IPS DF 6.9 (cell line): ENCODE data around the gene MINDY4B.

ENCODE experiments used
- DNase-seq: peaks from one replicate; pipeline ENCODE4 v3.0.0-alpha.2; 2013; ENCODE audit warnings: low read depth, low spot score
- H3K27ac ChIP-seq: one replicate; pipeline ENCODE4 v1.5.1; 2013; ENCODE audit warnings: low read length, control low read depth
- H3K27me3 ChIP-seq: 2 replicates; pipeline ENCODE4 v1.6.1; 2013; ENCODE audit warnings: mild to moderate bottlenecking, low read length; ENCODE audit not compliant: control insufficient read depth, insufficient read depth
- H3K36me3 ChIP-seq: 2 replicates; pipeline ENCODE4 v1.6.1; 2013; ENCODE audit warnings: low read length; ENCODE audit not compliant: control insufficient read depth, insufficient read depth
- H3K4me1 ChIP-seq: 2 replicates; pipeline ENCODE4 v1.6.1; 2013; ENCODE audit warnings: low read length; ENCODE audit not compliant: control insufficient read depth, insufficient read depth
- H3K4me3 ChIP-seq: 2 replicates; pipeline ENCODE4 v1.5.1; 2013; ENCODE audit warnings: mild to moderate bottlenecking, low read length
- H3K9me3 ChIP-seq: 2 replicates; pipeline ENCODE4 v1.6.1; 2013; ENCODE audit warnings: low read length, inconsistent platforms; ENCODE audit not compliant: control insufficient read depth, insufficient read depth
- WGBS: extraction: QIAGEN DNeasy Blood & Tissue Kit; methylation state at CpG from one replicate; pipeline ENCODE4 v1.1.7; 2013; ENCODE audit warnings: mixed read lengths, missing lambda C conversion rate; ENCODE audit not compliant: insufficient read length, insufficient coverage; 5-methylcytosine and 5-hydroxymethylcytosine counted together

The MINDY4B gene

DNA sequence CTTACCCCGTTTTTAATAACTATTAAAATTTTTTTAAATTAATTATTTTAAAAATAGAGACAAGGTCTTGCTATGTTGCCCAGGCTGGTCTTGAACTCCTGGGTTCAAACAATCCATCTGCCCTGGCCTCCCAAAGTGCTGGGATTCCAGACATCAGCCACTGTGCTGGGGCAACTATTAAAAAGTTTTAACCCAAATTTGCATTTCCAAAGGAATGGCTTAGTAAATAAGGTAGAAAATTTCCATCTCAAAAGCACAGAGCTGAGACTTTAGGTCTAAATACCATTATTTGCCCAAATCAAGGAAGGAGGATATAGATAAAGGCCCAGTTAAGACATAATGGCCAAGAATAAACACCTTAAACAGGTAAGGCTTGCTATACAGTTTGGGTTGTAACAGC, 56.4 kb downstream of the MINDY4B start:
- Histone ChIP-seq H3K4me3 (no peak overlapping the region), H3K36me3 (no peaks in the 10 kb centered on the region), H3K9me3 (no peaks in the 10 kb centered on the region), H3K4me1 (no peaks in the 10 kb centered on the region), H3K27ac (no peak overlapping the region), H3K27me3 (no peaks in the 10 kb centered on the region)
- WGBS, result no CpG with 5 or more reads among the region's 1 CpG
- DNase-seq, result no peak

DNA sequence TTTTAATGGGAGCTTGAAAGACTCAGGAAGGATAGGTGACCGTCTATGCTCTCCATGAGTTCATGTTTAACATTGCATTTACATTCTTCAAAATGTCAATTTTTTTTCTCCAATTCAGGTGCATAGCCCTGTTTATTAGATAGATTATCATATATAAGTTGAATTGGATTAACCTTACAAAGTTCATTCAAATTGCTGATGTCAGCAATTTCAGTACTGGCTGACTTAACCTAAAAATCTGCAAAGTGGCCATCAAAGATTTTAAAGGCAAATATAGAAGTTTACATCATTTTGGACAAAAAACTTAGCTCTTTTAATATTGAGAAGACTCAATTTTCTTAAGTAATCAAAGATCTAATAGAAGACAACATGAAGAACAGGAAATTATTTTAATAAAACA, 57.8 kb downstream of the MINDY4B start:
- no peaks in the 10 kb centered on the region for H3K9me3 ChIP-seq
- H3K27ac ChIP-seq, result no peak overlapping the region
- WGBS, result no CpG with 5 or more reads among the region's 1 CpG
- H3K27me3 ChIP-seq, result no peaks in the 10 kb centered on the region
- no peaks in the 10 kb centered on the region for H3K36me3 ChIP-seq
- no peaks in the 10 kb centered on the region for H3K4me1 ChIP-seq
- no peak for DNase-seq
- H3K4me3 ChIP-seq, result no peak overlapping the region

GRCh38 chr3:150844484-150844883, 60.8 kb downstream of the MINDY4B start:
- no peak for DNase-seq
- Histone ChIP-seq H3K36me3 (no peaks in the 10 kb centered on the region), H3K9me3 (no peaks in the 10 kb centered on the region), H3K4me3 (no peak overlapping the region), H3K27ac (no peak overlapping the region), H3K27me3 (peaks cover 3% of the 10 kb centered on the region; the same call in 1 of the 2 replicates), H3K4me1 (no peaks in the 10 kb centered on the region)
- WGBS, result no CpG with 5 or more reads among the region's 3 CpGs

GRCh38 chr3:150843241-150843640, 62.0 kb downstream of the MINDY4B start:
- no CpG with 5 or more reads among the region's 2 CpGs for WGBS
- no peaks in the 10 kb centered on the region for H3K9me3 ChIP-seq
- H3K4me1 ChIP-seq, result no peaks in the 10 kb centered on the region
- H3K27ac ChIP-seq, result no peak overlapping the region
- DNase-seq, result no peak
- H3K4me3 ChIP-seq, result no peak overlapping the region
- no peaks in the 10 kb centered on the region for H3K36me3 ChIP-seq
- H3K27me3 ChIP-seq, result peaks cover 6% of the 10 kb centered on the region; the same call in 1 of the 2 replicates

DNA sequence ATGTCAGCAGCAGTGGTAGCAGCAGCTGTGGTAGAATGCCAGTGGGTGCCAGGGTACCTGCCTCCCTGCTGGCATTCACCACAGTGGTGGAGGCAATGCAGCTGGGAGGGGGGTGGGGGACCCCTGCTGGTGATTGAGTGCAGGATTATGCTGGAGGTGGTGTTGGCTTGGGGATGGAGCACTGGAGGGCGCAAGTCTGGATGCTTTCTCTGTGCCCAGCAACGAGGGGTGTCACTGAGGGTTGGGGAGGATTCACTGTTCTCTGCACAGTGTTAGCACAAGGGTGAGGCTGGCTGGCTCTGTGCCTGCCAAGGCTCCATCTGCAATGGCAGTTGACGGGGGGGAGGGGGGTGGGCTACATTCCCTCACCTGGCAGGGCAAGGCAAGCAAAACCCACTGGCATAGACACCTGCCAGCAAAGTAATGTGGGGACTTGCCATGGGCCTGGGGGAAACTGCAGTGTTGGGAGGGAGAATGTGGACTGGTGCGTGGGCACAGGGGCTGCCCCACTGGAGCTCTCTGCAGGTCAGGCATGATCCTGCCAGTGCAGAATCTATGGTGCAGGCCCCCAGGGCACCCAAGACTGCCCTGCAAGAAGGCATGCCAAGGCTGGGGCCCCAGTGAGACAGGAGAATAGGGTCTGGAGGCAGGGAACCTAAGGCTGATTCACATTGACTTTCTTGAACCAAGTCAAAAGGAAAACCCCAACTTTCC, 64.3 kb downstream of the MINDY4B start:
- H3K36me3 ChIP-seq, result no peaks in the 10 kb centered on the region
- H3K27ac ChIP-seq, result no peak overlapping the region
- WGBS, result no CpG with 5 or more reads among the region's 4 CpGs
- H3K27me3 ChIP-seq, result peaks cover 6% of the 10 kb centered on the region; the same call in 1 of the 2 replicates
- no peak overlapping the region for H3K4me3 ChIP-seq
- H3K9me3 ChIP-seq, result no peaks in the 10 kb centered on the region
- H3K4me1 ChIP-seq, result no peaks in the 10 kb centered on the region
- DNase-seq, result no peak

GRCh38 chr3:150830745-150831144, 74.5 kb downstream of the MINDY4B start:
- no peak overlapping the region for H3K4me3 ChIP-seq

DNA sequence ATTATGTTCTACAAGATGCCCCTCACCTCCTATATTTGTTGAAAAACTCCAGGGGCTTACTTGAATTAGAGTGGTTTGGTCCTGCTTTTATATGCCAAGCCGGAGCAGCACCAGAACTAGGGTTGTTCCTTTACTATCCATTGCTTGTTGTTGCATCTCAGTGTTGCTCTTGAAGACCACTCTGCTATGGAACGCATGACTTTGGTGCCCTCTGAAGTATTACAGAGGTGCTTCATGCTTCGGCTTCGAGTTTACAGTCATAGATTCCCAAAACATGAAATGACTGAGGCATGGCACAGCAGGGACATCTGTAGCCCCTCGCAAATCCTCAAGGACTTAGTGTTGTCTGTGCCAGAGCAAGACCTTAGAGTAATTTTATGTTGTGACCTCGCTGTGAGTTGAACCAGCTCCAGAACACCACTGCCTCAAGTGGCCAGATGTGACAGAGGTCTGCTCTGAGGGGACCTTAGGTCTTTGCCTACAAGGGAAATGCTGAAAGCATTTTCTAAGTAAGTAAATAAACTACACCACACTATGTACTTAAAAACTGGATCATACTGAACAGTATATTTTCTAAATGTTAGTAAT, 75.1 kb downstream of the MINDY4B start:
- no peak overlapping the region for H3K27ac ChIP-seq
- H3K4me3 ChIP-seq, result no peak overlapping the region
- DNase-seq, result no peak
- WGBS, result no CpG with 5 or more reads among the region's 6 CpGs
- no peaks in the 10 kb centered on the region for H3K4me1 ChIP-seq
- H3K36me3 ChIP-seq, result no peaks in the 10 kb centered on the region
- H3K27me3 ChIP-seq, result no peaks in the 10 kb centered on the region
- H3K9me3 ChIP-seq, result no peaks in the 10 kb centered on the region

More at GRCh38 chr3:150830745-150831144, 74.5 kb downstream of the MINDY4B start:
- no peaks in the 10 kb centered on the region for H3K4me1 ChIP-seq
- H3K36me3 ChIP-seq, result no peaks in the 10 kb centered on the region
- DNase-seq, result no peak
- 100% methylated on average over 6 of the region's 7 CpGs for WGBS
- H3K27me3 ChIP-seq, result no peaks in the 10 kb centered on the region
- H3K27ac ChIP-seq, result no peak overlapping the region
- H3K9me3 ChIP-seq, result no peaks in the 10 kb centered on the region

GRCh38 chr3:150829408-150829807, 75.8 kb downstream of the MINDY4B start:
- H3K4me3 ChIP-seq, result no peak overlapping the region
- DNase-seq, result no peak
- WGBS, result no CpG with 5 or more reads among the region's 6 CpGs
- no peaks in the 10 kb centered on the region for H3K9me3 ChIP-seq
- H3K4me1 ChIP-seq, result no peaks in the 10 kb centered on the region
- H3K27ac ChIP-seq, result no peak overlapping the region
- H3K36me3 ChIP-seq, result no peaks in the 10 kb centered on the region
- no peaks in the 10 kb centered on the region for H3K27me3 ChIP-seq

DNA sequence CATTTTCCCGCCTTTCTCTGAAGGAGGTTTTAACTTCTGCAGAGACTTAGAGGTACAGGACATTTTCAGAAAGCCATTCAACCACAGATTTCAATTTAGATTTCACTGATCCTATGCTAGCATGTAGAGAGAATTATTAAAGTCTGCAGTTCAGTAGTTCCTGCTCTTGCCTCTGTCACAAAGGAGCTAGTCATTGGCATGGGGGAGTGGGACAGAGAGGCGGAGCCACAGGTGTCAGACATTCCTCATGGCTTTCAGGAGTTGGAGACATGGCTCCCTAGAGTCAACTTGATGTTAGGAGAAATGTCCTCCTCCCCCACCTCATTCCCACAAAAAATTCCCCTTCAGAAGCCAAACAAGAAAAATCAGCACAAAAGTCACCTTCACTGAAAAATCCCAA, 76.2 kb downstream of the MINDY4B start:
- Histone ChIP-seq H3K9me3 (no peaks in the 10 kb centered on the region), H3K36me3 (no peaks in the 10 kb centered on the region), H3K4me3 (no peak overlapping the region), H3K27me3 (no peaks in the 10 kb centered on the region), H3K27ac (no peak overlapping the region), H3K4me1 (no peaks in the 10 kb centered on the region)
- DNase-seq, result no peak
- WGBS, result no CpG with 5 or more reads among the region's 2 CpGs

DNA sequence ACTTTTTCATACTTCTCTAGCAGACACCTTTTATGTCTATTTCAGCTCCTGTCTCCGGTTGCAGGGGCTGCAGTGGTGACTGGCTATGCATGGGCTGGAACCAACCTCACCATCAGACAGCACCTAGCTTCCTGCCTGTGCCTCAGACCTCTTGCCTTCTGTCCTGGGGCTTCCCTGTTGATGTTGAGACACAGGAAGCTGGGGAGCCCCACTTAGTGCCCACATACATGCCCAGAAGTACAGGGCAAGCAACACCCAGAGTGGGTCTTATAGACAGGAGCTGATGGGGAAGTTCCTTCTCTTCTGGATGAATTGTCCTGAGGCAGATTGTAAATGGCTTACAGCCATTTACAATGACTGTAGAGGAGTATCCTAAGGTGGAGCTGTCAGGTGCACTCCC, 77.0 kb downstream of the MINDY4B start:
- Histone ChIP-seq H3K27me3 (no peaks in the 10 kb centered on the region), H3K9me3 (no peaks in the 10 kb centered on the region), H3K4me3 (no peak overlapping the region), H3K4me1 (no peaks in the 10 kb centered on the region), H3K27ac (no peak overlapping the region), H3K36me3 (no peaks in the 10 kb centered on the region)
- no CpG with 5 or more reads among the region's 1 CpG for WGBS
- DNase-seq, result no peak
